ENCODE measurements around the gene C17orf107.
"Not testable (repeated sequence)": the region's sequence is repeated elsewhere in the genome, so short reads cannot be mapped to it uniquely, and the experiment has no call there.

Gene C17orf107

GRCh38 chr17:4899341-4900230 lies at the start of gene C17orf107:
Gene C17orf107, plus strand, starts transcription at chr17:4899536. Its CDS starts 227 bp downstream, at chr17:4899763.
- DNase-seq = peak; percentile 87 to 93 (median 91)

DNA sequence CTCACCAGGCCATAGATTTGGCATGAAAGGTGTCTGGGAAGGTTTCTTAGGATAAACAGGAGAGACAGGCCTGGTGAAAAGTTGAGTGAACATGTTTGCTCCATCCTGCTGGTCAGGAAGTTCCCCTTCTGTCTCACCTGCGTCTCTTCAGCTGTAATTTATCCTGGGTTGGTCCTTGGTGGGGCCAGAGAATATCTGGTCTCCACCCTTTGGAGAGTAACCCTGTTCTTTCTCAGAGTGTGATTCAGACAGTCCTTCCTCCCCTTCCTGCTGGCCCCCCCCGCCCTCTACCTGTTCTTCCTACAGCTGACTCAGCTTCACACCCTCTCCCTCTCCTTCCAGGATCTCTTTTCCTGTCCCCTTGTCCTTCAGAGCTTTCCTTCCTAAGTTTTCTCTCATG lies 49.1 kb upstream of the C17orf107 start:
- DNase-seq = no peak

DNA sequence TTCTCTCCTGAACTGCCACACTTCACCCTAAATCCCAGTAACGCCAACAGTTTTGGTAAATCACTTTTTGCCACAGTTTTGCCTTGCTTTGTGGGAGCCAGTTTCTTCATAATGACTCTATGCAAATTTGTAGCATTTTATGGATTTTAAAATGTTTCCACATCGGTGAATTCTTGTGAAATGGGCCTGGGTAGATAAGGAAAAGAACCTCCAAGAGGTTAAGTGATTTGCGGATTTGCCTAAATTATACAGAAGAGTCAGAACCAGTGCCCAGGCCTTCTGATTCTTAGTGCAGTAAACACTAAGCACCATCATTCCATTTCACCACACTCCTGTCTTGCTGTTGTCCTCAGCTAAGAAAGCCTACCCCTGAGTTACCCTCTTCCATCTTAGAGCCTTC lies 48.3 kb upstream of the C17orf107 start:
- DNase-seq = no peak

GRCh38 chr17:4852567-4853207 lies 46.6 kb upstream of the C17orf107 start:
- DNase-seq = peak; percentile 10 to 62 (median 29)

- DNase-seq = peak in 3 of 6 experiments; percentile 8 to 19 (median 16)
Observed at GRCh38 chr17:4853208-4853671, 46.1 kb upstream of the C17orf107 start.

GRCh38 chr17:4854111-4854681 lies 45.1 kb upstream of the C17orf107 start:
- DNase-seq = no peak

- DNase-seq = no peak
Observed at GRCh38 chr17:4856271-4856936, 42.9 kb upstream of the C17orf107 start.

- DNase-seq = no peak
Observed at GRCh38 chr17:4856937-4857314, 42.4 kb upstream of the C17orf107 start.

DNA sequence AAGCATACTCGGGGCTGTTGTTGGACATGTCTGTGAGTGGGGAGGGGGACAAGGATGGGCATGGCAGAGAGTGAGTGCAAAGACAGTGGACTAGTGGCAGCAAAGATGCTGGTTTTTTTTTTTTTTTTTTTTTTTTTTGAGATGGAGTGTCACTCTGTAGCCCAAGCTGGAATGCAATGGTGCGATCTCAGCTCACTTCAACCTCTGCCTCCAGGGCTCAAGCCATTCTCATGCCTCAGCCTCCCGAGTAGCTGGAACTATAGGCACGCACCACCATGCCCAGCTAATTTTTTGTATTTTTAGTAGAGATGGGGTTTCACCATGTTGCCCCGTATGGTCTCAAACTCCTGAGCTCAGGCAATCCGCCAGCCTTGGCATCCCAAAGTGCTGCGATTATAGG lies 42.0 kb upstream of the C17orf107 start:
- DNase-seq = not testable (repeated sequence)

DNA sequence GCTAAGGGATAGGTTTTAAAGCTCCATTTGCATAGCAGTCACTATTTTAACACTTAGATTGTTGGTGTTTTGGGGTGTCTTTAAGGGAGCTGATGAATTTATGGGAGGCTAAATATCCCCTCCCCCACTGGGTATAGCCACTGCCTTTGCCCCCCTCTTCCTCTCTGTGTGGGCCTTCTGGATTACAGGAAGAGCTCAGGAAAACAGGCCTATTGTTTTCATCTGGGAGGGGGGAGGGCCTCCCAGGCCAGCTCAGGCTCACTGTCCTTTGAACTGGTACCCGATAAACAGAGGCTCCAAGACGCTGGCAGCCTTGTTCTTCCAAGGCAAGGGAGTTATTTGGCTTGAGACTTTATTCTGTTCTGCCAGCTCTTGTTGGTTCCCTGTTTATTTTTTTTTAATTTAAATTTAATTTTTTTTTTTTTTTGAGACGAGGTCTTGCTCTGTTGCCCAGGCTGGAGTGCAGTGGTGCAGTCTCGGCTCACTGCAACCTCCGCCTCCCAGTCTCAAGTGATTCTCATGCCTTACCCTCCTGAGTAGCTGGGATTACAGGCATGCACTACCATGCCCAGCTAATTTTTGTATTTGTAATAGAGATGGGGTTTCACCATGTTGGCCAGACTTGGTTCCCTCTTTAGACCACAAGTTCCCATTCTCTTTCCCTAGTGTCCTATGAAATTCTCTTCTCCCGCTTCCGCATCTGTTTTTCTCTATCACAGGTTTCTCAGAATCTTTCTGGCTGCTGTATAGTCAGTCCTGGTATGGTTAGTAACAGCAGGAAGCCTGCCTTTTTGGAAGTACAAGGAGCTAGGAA lies 41.1 kb upstream of the C17orf107 start:
- DNase-seq = no peak

GRCh38 chr17:4858882-4859260 lies 40.5 kb upstream of the C17orf107 start:
- no peak for DNase-seq

DNA sequence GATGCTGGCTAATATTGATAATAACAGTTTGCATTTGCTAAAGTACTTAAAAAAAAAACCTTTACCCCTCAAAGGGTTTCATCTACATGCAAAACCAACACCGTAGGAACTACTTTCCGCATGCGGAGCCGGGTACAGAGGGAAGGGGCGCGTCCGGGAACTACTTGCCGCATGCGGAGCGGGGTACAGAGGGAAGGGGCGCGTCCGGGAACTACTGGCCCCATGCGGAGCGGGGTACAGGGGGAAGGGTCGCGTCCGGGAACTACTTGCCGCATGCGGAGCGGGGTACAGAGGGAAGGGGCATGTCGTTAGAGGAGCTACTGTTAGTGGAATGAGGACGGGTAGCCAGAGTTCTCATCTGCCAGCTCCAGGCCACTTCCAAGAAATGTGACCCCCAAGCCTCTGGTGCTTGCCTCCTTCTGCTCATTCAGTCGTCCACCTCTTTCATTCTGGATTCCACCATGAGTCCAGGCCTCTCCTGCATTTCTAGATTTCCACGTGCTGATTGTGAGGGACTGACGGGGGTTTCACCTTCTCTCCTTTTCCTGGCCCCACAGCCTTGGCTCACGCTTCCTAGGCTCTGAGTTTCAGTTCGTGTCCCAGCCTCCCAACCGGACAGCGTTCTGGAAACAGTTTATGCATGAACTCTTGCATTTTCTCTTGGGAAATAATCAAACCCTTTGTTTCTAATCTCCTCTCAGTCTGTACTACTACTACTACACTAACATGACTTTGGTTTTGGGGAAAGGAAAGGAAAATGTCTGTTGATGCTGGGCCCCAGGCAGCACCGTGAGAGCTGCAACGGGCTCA lies 39.3 kb upstream of the C17orf107 start:
- no peak for DNase-seq

- DNase-seq = no peak
Observed at GRCh38 chr17:4860651-4861050, 38.7 kb upstream of the C17orf107 start.

GRCh38 chr17:4861052-4861451 lies 38.3 kb upstream of the C17orf107 start:
- DNase-seq = no peak

- DNase-seq = no peak
Observed at GRCh38 chr17:4862720-4863119, 36.6 kb upstream of the C17orf107 start.

DNA sequence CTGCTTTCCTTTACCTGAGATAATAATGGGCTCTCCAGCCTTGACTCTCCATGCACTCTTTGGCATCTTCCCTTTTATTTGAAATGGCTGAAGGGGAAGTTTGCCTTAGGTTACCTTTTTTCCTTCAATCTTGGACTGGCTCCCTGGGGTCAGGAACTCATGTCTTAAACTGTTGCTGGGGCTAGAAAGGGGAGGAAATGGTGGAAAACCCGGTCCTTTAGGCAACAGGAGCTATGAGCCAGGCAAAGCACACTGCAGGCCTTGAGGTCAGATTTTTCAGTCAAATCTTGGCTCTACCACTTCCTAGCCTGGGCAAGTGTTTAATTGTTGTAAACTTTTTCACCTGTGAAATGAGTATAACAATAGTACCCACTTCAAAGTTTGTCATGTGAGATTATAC lies 36.0 kb upstream of the C17orf107 start:
- DNase-seq = no peak

- DNase-seq = not testable (repeated sequence)
Observed at GRCh38 chr17:4867535-4867934, 31.8 kb upstream of the C17orf107 start.

GRCh38 chr17:4869058-4869998 lies 30.0 kb upstream of the C17orf107 start:
- DNase-seq = not testable (repeated sequence)

DNA sequence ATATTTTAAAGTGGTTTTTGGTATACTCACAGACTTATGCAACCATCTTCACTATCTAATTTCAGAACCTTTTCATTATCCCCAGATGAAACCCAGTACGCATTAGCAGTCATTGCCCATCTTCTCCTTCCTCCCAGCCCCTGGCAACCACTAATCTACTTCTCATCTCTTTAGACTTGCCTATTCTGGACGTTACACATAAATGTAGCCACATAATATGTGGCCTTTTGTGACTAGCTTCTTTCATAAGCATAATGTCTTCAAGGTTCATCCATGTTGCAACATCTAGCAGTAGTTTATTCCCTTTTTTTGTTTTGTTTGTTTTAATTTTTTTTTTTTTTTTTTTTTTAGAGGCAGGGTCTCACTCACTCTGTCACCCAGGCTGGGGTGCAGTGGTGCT lies 28.5 kb upstream of the C17orf107 start:
- no peak for DNase-seq

DNA sequence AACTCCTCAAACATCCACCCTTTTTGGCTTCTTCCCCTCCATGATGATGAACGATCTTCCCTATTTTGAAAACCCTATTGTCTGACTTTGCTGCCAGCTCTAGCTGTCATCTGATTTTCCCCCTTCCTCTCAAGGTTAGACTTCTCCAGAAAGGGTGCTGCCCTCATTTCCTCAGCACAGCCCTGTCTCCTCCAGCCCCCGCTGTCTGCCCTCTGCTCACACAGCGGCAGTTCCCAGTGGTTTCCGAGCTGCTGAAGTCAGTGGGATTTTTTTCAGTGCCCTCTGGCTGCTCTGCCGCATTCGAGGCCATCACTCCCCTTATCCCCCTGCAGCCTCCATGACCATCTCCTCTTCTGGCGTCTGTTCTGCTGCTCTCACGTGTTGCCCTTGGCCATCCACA lies 26.6 kb upstream of the C17orf107 start:
- no peak for DNase-seq
